ENCODE data around the gene PPFIBP1. TPM values are rescaled to one million over a fixed set of nuclear protein-coding genes. Genes with fewer than 3 reads are reported as not detected.

Gene PPFIBP1
- total and polyA plus RNA-seq, 2 experiments from 2014 or later, result 23.9 to 38.6 TPM

- peaks cover 37% of the 10 kb centered on the region for H3K4me1 ChIP-seq (ENCODE audit: insufficient read depth)
- no peaks in the 10 kb centered on the region for H3K36me3 ChIP-seq (replicated peaks; ENCODE audit: insufficient read depth, low read depth)
- peaks cover 29% of the 10 kb centered on the region for H3K79me2 ChIP-seq
- no peak overlapping the region for H2AFZ ChIP-seq
- no peaks in the 10 kb centered on the region for H3K27me3 ChIP-seq
- H3K27ac ChIP-seq, result peak overlapping the region; percentile 66
- TF ChIP-seq EZH2 (IDR thresholded peaks at IDR 0.05; ENCODE audit: borderline replicate concordance) (no peak), EZH2phosphoT487 (IDR thresholded peaks at IDR 0.05; ENCODE audit: low read depth, severe bottlenecking, unreplicated experiment) (no peak), CTCF (IDR thresholded peaks at IDR 0.05; ENCODE audit: poor library complexity) (no peak)
- H4K20me1 ChIP-seq (ENCODE audit: insufficient read depth, poor library complexity, severe bottlenecking), result no peaks in the 10 kb centered on the region
- DNase-seq (ENCODE audit: low spot score), result no peak
- peak overlapping the region; percentile 40 for H3K4me2 ChIP-seq
- WGBS (ENCODE audit: low lambda C conversion rate, missing lambda C conversion rate), result 51% methylated on average over 3 of the region's 3 CpGs
- no peaks in the 10 kb centered on the region for H3K9me3 ChIP-seq (ENCODE audit: low read depth)
- no peak overlapping the region for H3K4me3 ChIP-seq
- no peaks in the 10 kb centered on the region for H3K9me2 ChIP-seq (replicated peaks; ENCODE audit: insufficient read depth)
Observed at GRCh38 chr12:27614866-27615265, 90.9 kb downstream of the PPFIBP1 start.

GRCh38 chr12:27615331-27615891 is 91.4 kb downstream of the PPFIBP1 start:
- no peak overlapping the region for H3K4me3 ChIP-seq
- peak overlapping the region; percentile 40 for H3K4me2 ChIP-seq
- no peaks in the 10 kb centered on the region for H4K20me1 ChIP-seq (ENCODE audit: insufficient read depth, poor library complexity, severe bottlenecking)
- DNase-seq (ENCODE audit: low spot score), result peak; percentile 30
- H3K9me3 ChIP-seq (ENCODE audit: low read depth), result no peaks in the 10 kb centered on the region
- peak overlapping the region; percentile 80 for H3K27ac ChIP-seq
- H3K4me1 ChIP-seq (ENCODE audit: insufficient read depth), result peaks cover 31% of the 10 kb centered on the region
- H2AFZ ChIP-seq, result no peak overlapping the region
- TF ChIP-seq CTCF (IDR thresholded peaks at IDR 0.05; ENCODE audit: poor library complexity) (no peak), EZH2 (IDR thresholded peaks at IDR 0.05; ENCODE audit: borderline replicate concordance) (no peak), EZH2phosphoT487 (IDR thresholded peaks at IDR 0.05; ENCODE audit: low read depth, severe bottlenecking, unreplicated experiment) (no peak)
- no peaks in the 10 kb centered on the region for H3K9me2 ChIP-seq (replicated peaks; ENCODE audit: insufficient read depth)
- peaks cover 26% of the 10 kb centered on the region for H3K79me2 ChIP-seq
- no peaks in the 10 kb centered on the region for H3K36me3 ChIP-seq (replicated peaks; ENCODE audit: insufficient read depth, low read depth)
- H3K27me3 ChIP-seq, result no peaks in the 10 kb centered on the region

GRCh38 chr12:27616356-27617142 is 92.5 kb downstream of the PPFIBP1 start:
- H3K4me3 ChIP-seq, result no peak overlapping the region
- H2AFZ ChIP-seq, result no peak overlapping the region
- peak overlapping the region; percentile 80 for H3K27ac ChIP-seq
- DNase-seq (ENCODE audit: low spot score), result no peak
- WGBS (ENCODE audit: low lambda C conversion rate, missing lambda C conversion rate), result 78% methylated on average over 5 of the region's 5 CpGs
- H3K4me1 ChIP-seq (ENCODE audit: insufficient read depth), result peaks cover 25% of the 10 kb centered on the region
- H3K9me3 ChIP-seq (ENCODE audit: low read depth), result no peaks in the 10 kb centered on the region
- H3K9me2 ChIP-seq (replicated peaks; ENCODE audit: insufficient read depth), result no peaks in the 10 kb centered on the region
- TF ChIP-seq CTCF (IDR thresholded peaks at IDR 0.05; ENCODE audit: poor library complexity), result no peak
- no peak for TF ChIP-seq EZH2 (IDR thresholded peaks at IDR 0.05; ENCODE audit: borderline replicate concordance)
- TF ChIP-seq EZH2phosphoT487 (IDR thresholded peaks at IDR 0.05; ENCODE audit: low read depth, severe bottlenecking, unreplicated experiment), result no peak
- no peak overlapping the region for H3K4me2 ChIP-seq
- no peaks in the 10 kb centered on the region for H3K27me3 ChIP-seq
- no peaks in the 10 kb centered on the region for H4K20me1 ChIP-seq (ENCODE audit: insufficient read depth, poor library complexity, severe bottlenecking)
- H3K36me3 ChIP-seq (replicated peaks; ENCODE audit: insufficient read depth, low read depth), result no peaks in the 10 kb centered on the region
- peaks cover 21% of the 10 kb centered on the region for H3K79me2 ChIP-seq

Data from hepatocyte (in vitro differentiated cells).